ENCODE data around the gene PDE4B. TPM values are rescaled to one million over a fixed set of nuclear protein-coding genes. Genes with fewer than 3 reads are reported as not detected.
A peak's percentile ranks its signal among the peaks of the same experiment; 100 is the strongest.

PDE4B gene
- polyA plus RNA-seq, 1 experiment, result 20.6 TPM

DNA sequence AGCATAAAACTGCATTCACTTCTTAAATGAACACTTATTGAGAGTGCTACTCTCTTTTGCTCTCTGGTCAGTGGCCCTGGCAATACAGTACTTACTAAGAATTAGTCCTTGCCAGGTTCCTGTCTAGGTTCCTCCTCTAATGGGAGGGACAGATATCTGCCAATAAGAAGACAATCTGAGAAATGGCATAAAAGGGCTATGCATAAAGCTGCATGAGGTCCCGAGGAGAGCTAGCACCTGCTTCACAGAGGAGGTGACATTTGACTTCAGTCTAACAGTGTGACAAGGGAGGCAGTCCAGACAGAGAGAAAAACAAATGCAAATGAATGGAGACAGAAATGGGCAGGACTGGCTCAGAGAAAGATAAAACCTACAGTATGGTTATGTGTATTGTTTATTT is 384.1 kb downstream of the PDE4B start:
- no peak for DNase-seq (ENCODE audit: low read depth)
- Histone ChIP-seq H3K36me3 (ENCODE audit: control insufficient read depth, insufficient read depth, low read length) (no peaks in the 10 kb centered on the region), H3K27me3 (ENCODE audit: control insufficient read depth, insufficient read depth, low read length) (no peaks in the 10 kb centered on the region), H3K4me3 (ENCODE audit: low read depth, low read length) (no peak overlapping the region)
- TF ChIP-seq CTCF (IDR thresholded peaks at IDR 0.05; ENCODE audit: insufficient read depth, low read depth, low read length), result no peak
- ChIA-PET POLR2A (no interaction called here), CTCF (no interaction called here)

DNA sequence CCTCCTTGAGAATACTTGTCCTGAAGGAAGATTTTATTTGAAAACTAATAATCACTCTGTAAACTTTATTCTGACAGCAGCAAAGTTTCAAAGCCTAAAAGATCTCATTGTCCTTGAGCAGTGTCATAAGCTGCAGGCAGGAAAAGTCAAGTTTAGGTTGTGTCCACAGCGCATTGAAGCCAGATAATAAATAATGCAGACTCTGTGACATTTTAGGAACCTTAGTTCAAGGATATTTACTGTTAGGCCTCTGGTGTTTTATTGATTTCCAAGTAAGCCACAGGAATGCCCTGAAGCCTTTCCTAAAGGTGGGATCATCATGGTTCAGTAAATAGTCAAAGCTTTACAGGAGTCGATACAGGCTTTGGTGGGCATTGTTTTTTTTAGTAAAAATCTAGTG is 384.8 kb downstream of the PDE4B start:
- H3K4me3 ChIP-seq (ENCODE audit: low read depth, low read length), result no peak overlapping the region
- ChIA-PET POLR2A (no interaction called here), CTCF (interaction anchor here (0.7 kb wide), 1 partner anchor 541 kb away, joined by 4 read pairs; no protein-coding TSS in a partner anchor)
- no peak for TF ChIP-seq CTCF (IDR thresholded peaks at IDR 0.05; ENCODE audit: insufficient read depth, low read depth, low read length)
- DNase-seq (ENCODE audit: low read depth), result no peak
- no peaks in the 10 kb centered on the region for H3K36me3 ChIP-seq (ENCODE audit: control insufficient read depth, insufficient read depth, low read length)
- no peaks in the 10 kb centered on the region for H3K27me3 ChIP-seq (ENCODE audit: control insufficient read depth, insufficient read depth, low read length)

DNA sequence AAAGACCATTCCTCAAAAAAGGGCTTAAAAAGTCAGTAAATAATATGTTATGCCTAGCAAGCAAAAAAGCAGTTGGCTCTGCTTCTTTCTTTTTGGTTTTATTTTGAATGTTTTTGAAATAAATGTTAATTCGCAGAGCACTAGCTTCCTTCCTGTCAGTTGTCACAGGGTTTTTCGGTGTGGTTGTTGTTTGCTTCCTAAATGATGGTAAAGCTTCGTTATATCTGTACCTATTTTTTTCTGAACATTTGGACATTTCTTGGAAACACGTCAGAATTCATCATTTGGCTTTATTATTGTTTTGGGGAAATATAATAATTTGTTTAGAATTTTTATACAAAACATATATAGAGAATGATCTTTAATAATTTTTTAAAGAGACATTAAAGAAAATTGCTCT is 389.3 kb downstream of the PDE4B start:
- Histone ChIP-seq H3K27me3 (ENCODE audit: control insufficient read depth, insufficient read depth, low read length) (no peaks in the 10 kb centered on the region), H3K36me3 (ENCODE audit: control insufficient read depth, insufficient read depth, low read length) (no peaks in the 10 kb centered on the region), H3K4me3 (ENCODE audit: low read depth, low read length) (no peak overlapping the region)
- ChIA-PET CTCF (no interaction called here), POLR2A (no interaction called here)
- TF ChIP-seq CTCF (IDR thresholded peaks at IDR 0.05; ENCODE audit: insufficient read depth, low read depth, low read length), result no peak
- no peak for DNase-seq (ENCODE audit: low read depth)

GRCh38 chr1:66182551-66183178 is 390.0 kb downstream of the PDE4B start:
- DNase-seq (ENCODE audit: low read depth), result peak; percentile 62
- POLR2A ChIA-PET, result no interaction called here
- CTCF ChIA-PET, result interaction anchor here (1.5 kb wide), 1 partner anchor 60 kb away, joined by 3 read pairs; no protein-coding TSS in a partner anchor

DNA sequence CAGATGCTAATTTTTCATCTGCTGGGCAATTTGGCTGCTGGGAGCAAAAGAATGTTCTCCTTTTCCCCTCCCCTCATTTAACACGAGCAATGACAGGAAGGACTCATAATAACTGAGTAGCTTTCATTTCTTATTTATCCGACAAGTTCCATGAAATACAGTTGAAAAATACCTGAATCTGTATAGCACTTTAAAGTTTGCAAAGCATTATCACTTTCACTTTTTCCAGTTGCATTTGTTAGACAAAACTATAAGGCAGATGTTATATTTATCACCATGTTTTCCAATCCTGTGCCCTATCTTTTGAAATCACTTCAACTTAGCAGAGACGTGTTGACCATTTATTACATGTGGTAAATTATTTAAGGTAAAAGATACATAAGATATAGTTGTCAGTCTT is 390.7 kb downstream of the PDE4B start:
- Histone ChIP-seq H3K36me3 (ENCODE audit: control insufficient read depth, insufficient read depth, low read length) (no peaks in the 10 kb centered on the region), H3K4me3 (ENCODE audit: low read depth, low read length) (no peak overlapping the region), H3K27me3 (ENCODE audit: control insufficient read depth, insufficient read depth, low read length) (no peaks in the 10 kb centered on the region)
- DNase-seq (ENCODE audit: low read depth), result no peak
- TF ChIP-seq CTCF (IDR thresholded peaks at IDR 0.05; ENCODE audit: insufficient read depth, low read depth, low read length), result no peak
- POLR2A ChIA-PET, result no interaction called here
- CTCF ChIA-PET, result interaction anchor here (1.5 kb wide), 1 partner anchor 59 kb away, joined by 3 read pairs; no protein-coding TSS in a partner anchor

More at GRCh38 chr1:66182551-66183178, 390.0 kb downstream of the PDE4B start:
- Histone ChIP-seq H3K36me3 (ENCODE audit: control insufficient read depth, insufficient read depth, low read length) (no peaks in the 10 kb centered on the region), H3K4me3 (ENCODE audit: low read depth, low read length) (no peak overlapping the region), H3K27me3 (ENCODE audit: control insufficient read depth, insufficient read depth, low read length) (no peaks in the 10 kb centered on the region)
- TF ChIP-seq CTCF (IDR thresholded peaks at IDR 0.05; ENCODE audit: insufficient read depth, low read depth, low read length), result no peak
